ENCODE data around the gene ITGB7.

The ITGB7 gene

DNA sequence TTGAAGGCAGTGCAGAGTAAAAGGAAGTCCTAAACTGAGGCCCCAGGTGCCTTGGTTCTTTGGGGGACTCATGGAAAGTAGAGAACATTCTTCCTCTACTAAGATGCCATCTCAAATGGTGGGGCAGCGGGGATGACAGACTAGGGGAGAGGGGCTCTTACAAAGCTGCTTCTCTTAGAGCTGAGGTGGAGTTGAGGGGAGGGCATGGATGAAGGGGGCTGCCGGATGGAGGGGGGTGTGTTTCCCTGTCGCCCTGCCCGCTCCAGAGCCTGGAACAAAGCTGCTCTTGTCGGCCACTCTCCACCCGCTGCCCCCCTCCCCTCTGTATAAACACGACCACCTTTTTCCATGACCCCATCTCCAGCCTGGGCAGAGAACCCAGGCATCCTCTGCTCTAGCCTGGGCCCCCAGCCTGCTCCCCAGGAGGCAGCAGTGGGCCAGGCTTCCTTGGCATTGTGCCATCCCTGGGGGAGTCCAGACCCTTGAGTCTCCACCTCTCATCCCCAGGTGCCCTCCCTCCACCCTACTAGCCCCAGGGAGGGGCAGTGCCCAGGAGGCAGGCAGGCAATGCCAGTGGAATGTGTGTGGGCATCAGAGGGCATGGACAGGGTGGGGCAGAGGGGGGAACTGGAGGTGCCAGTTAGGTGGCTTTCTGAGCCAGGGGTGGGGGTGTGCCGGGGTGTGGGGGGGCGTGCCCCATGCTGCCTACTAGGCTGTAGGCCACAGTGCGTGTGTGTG is 23.2 kb upstream of the ITGB7 start:
- no peak for DNase-seq

DNA sequence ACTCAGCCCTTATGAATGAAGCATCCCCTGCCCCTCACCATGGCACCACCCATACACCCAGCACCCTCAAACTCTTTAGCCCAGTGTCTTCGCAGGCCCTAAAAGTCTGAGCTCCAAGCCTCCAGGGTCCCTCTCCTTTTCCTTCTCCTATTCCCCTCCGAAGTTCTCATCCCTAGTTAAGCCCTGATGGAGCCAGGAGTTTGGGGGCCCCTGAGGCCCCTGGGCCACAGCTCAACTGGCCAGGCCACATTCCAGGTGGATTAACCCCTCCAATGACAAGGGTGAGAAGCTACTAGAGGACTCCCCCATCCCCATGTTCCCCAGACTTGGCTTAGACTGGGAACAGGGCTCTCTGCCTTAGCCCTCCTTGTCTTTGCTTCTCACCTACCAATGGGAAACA is 22.4 kb upstream of the ITGB7 start:
- DNase-seq, result no peak

DNA sequence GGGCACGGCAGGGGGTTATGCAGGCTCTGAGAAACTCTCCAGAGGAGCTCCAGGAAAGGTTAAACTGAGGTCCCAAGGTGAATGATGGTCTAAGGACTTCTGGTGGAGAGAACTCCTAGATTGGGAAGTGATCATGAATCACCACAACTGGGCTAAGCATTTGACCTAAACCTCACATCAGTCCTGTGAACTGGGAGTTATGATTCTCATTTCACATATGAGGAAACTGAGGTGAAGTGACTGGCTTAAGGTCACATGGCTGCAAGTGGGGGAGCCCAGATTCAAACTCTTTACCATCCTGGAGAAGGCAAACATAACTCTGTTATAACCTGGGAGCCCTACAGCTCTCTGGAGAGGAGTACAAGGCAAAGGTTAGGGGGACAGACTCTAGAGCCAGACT is 20.8 kb upstream of the ITGB7 start:
- DNase-seq, result no peak

DNA sequence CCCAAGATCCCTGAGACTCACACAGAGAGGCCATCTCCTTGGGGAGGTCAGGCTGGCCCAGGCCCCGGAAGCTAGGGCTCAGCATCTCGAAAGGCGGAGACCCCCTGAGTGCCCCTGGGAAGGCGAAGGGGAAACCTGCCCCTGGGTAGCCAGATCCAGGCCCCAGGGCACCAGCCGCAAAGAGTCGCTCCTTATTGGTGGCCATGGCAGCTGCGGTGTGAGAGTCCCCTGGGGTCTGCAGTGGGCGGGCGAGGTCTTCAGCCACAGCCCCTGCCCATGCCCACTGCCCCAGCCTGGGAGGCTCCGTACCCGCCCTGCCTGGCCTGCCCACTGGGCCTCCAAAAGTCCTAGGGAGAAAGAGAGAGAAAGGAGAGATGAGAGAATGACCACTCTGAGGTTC is 20.3 kb upstream of the ITGB7 start:
- DNase-seq, result no peak

GRCh38 chr12:53226815-53227214 is 19.8 kb upstream of the ITGB7 start:
- DNase-seq, result no peak

- DNase-seq, result no peak
These were observed 18.8 kb upstream of the ITGB7 start for GRCh38 chr12:53225635-53226424.

- no peak for DNase-seq
These were observed 18.0 kb upstream of the ITGB7 start for GRCh38 chr12:53224897-53225634.

GRCh38 chr12:53224061-53224896 is 17.2 kb upstream of the ITGB7 start:
- no peak for DNase-seq

GRCh38 chr12:53223389-53224060 is 16.5 kb upstream of the ITGB7 start:
- no peak for DNase-seq

- DNase-seq, result no peak
These were observed 15.8 kb upstream of the ITGB7 start for GRCh38 chr12:53222806-53223261.

GRCh38 chr12:53222170-53222721 is 15.2 kb upstream of the ITGB7 start:
- no peak for DNase-seq

GRCh38 chr12:53221203-53222080 is 14.4 kb upstream of the ITGB7 start:
- DNase-seq, result no peak

GRCh38 chr12:53220694-53221202 is 13.7 kb upstream of the ITGB7 start:
- no peak for DNase-seq

DNA sequence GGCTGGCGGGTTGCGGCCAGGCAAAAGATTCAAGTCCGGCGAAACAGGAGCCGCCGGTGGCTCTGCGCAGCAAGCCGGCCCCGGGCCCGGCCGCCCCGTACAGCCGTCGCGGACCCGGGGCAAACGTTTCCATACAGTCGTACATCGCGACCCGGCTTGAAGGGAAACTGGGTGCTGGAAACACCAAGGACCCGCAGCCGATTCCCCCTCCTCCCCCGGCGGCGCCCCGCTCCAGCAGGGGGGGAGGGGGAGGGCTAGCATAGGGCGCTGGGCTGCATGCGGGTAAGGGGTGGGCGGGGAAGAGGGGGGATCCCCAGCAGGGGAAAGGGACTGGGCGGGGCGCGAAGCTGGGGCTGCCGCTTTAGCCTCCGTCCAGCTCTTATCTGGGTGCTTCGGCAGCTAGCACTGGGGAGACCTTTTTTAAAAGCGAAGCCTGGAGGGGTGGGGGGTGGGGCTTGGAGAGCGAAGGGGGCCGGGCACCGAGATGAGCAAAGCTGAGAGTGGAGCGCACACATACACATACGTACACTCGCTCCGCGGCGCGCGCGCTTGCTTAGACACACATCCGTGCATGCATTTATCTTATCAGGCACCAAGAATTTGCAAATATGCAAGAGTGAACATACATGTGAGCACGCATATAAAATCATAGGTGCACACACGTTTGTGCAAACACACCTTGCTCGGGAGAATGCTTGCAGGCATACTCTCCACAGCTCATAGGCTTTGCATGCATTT is 13.1 kb upstream of the ITGB7 start:
- no peak for DNase-seq

GRCh38 chr12:53219292-53219955 is 12.4 kb upstream of the ITGB7 start:
- no peak for DNase-seq

DNA sequence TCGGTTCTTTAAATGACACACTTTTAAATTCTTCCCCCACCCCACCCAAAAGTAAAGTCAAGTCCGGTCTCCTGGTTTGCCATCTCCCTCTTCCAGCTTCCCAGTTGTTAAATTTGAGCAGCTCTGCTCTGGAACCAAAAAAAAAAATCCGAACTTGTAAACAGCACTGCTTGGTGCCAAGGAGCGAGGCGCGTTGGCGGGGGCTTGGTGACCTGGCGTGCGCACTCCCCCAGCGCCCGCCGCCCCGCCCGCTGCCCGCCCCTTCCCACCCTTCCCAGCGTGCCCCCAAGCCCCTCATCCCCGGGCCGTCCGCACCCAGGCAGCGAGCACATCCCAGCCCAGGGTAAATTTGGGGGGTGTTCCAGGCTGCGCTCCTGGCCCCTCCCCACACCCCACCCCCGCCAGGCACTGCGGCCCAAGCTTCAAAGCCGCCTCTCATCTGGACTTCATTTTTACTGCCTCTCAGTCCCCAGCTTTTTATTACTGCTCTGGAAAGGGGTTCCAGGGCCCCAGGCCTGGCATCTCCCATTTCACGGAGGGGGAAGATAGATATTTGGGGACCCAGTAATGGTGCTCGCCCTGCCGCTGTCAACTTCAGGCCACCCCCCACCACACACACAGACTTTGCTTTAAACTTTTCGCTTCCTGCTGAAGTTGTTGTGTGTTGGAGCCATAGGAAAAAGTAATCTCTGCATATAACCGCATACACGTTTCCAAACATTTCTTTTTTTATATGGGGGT is 11.7 kb upstream of the ITGB7 start:
- DNase-seq, result no peak

GRCh38 chr12:53217931-53218307 is 10.9 kb upstream of the ITGB7 start:
- no peak for DNase-seq

Data from NCI-H1092 (cell line).